MM.1S (cell line): ENCODE results near the gene NFKB1.
"Not testable (repeated sequence)": the region's sequence is repeated elsewhere in the genome, so short reads cannot be mapped to it uniquely, and the experiment has no call there.

Source experiments
- DNase-seq: peaks from one replicate; pipeline ENCODE4 v3.0.0-alpha.2; 2015
- H2AFZ ChIP-seq: fragments of 300-600 bp; sonication (generic); 2 replicates; pipeline ENCODE4 v1.6.0; 2016; ENCODE audit warnings: antibody characterized with exemption, low read length
- H3F3A ChIP-seq: fragments of 300-600 bp; sonication (generic); 2 replicates; pipeline ENCODE4 v1.6.1; 2016; ENCODE audit warnings: mild to moderate bottlenecking, antibody characterized with exemption, low read length, moderate library complexity, mixed read lengths; ENCODE audit not compliant: insufficient read depth
- H3K27ac ChIP-seq: fragments of 300-600 bp; sonication (generic); 2 replicates; pipeline ENCODE4 v1.5.1; 2016; ENCODE audit warnings: mild to moderate bottlenecking, low read length
- H3K27me3 ChIP-seq: fragments of 300-600 bp; sonication (generic); replicated peaks from 2 replicates; pipeline ENCODE4 v1.6.0; 2016; ENCODE audit warnings: low read length; ENCODE audit not compliant: insufficient read depth
- H3K36me3 ChIP-seq: fragments of 300-600 bp; sonication (generic); replicated peaks from 2 replicates; pipeline ENCODE4 v1.6.1; 2016; ENCODE audit warnings: mild to moderate bottlenecking, low read length, mixed read lengths; ENCODE audit not compliant: insufficient read depth
- H3K4me1 ChIP-seq: fragments of 300-600 bp; sonication (generic); 2 replicates; pipeline ENCODE4 v1.6.1; 2016; ENCODE audit warnings: low read length, mixed read lengths
- H3K4me2 ChIP-seq: fragments of 300-600 bp; sonication (generic); 2 replicates; pipeline ENCODE4 v1.6.0; 2016; ENCODE audit warnings: low read depth, low read length
- H3K4me3 ChIP-seq: fragments of 300-600 bp; sonication (generic); 2 replicates; pipeline ENCODE4 v1.5.1; 2016; ENCODE audit warnings: low read length, mixed read lengths
- H3K79me2 ChIP-seq: fragments of 300-600 bp; sonication (generic); 2 replicates; pipeline ENCODE4 v1.6.1; 2016; ENCODE audit warnings: mixed run types, low read length, mixed read lengths
- H3K9ac ChIP-seq: fragments of 300-600 bp; sonication (generic); 2 replicates; pipeline ENCODE4 v1.6.1; 2016; ENCODE audit warnings: low read length, mixed read lengths
- H3K9me2 ChIP-seq: fragments of 300-600 bp; sonication (generic); replicated peaks from 2 replicates; pipeline ENCODE4 v1.6.1; 2016; ENCODE audit warnings: mild to moderate bottlenecking, low read length, mixed read lengths; ENCODE audit not compliant: insufficient read depth
- H3K9me3 ChIP-seq: fragments of 300-600 bp; sonication (generic); replicated peaks from 2 replicates; pipeline ENCODE4 v1.6.1; 2016; ENCODE audit warnings: mild to moderate bottlenecking, low read length, mixed read lengths; ENCODE audit not compliant: insufficient read depth
- H4K20me1 ChIP-seq: fragments of 300-600 bp; sonication (generic); 2 replicates; pipeline ENCODE4 v1.6.1; 2016; ENCODE audit warnings: mild to moderate bottlenecking, low read length, moderate library complexity, mixed read lengths; ENCODE audit not compliant: insufficient read depth
- EZH2 ChIP-seq: fragments of 300-600 bp; sonication (generic); optimal IDR thresholded peaks from 2 replicates; pipeline ENCODE3; 2017; ENCODE audit warnings: low read depth, mild to moderate bottlenecking, antibody characterized with exemption, low read length, mixed read lengths
- EZH2phosphoT487 ChIP-seq: fragments of 300-600 bp; sonication (generic); IDR thresholded peaks from 2 replicates; pipeline ENCODE4 v1.6.1; 2018; ENCODE audit warnings: antibody characterized with exemption, low read length
- TF ChIP-seq, protein P1 (sequence below): fragments of 300-600 bp; sonication (generic); IDR thresholded peaks from 2 replicates; pipeline ENCODE4 v1.5.1; 2016; ENCODE audit warnings: antibody characterized with exemption, low read length, mixed read lengths

Gene NFKB1

DNA sequence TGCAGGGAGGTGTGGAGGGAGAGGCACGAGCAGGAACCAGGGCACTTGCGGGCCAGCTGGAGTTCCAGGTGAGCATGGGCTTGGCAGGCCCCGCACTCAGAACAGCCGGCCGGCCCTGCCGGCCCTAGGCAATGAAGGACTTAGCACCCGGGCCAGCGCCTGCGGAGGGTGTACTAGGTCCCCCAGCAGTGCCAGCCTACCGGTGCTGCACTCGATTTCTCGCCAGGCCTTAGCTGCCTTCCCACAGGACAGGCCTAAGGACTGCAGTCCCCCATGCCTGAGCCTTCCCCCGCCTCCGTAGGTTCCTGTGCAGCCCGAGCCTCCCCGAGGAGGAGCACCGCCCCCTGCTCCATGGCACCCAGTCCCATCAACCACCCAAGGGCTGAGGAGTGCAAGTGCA lies 18.0 kb upstream of the NFKB1 start:
- Histone ChIP-seq H3F3A (no peaks in the 10 kb centered on the region), H4K20me1 (no peaks in the 10 kb centered on the region), H3K27me3 (no peaks in the 10 kb centered on the region), H3K79me2 (no peaks in the 10 kb centered on the region), H3K9me3 (no peaks in the 10 kb centered on the region), H3K27ac (no peak overlapping the region), H2AFZ (no peak overlapping the region), H3K4me1 (no peaks in the 10 kb centered on the region), H3K4me3 (no peak overlapping the region), H3K36me3 (no peaks in the 10 kb centered on the region), H3K9me2 (no peaks in the 10 kb centered on the region), H3K9ac (no peak overlapping the region), H3K4me2 (no peak overlapping the region)
- no peak for TF ChIP-seq EZH2
- TF ChIP-seq EZH2phosphoT487, result no peak
- TF ChIP-seq, protein P1, sequence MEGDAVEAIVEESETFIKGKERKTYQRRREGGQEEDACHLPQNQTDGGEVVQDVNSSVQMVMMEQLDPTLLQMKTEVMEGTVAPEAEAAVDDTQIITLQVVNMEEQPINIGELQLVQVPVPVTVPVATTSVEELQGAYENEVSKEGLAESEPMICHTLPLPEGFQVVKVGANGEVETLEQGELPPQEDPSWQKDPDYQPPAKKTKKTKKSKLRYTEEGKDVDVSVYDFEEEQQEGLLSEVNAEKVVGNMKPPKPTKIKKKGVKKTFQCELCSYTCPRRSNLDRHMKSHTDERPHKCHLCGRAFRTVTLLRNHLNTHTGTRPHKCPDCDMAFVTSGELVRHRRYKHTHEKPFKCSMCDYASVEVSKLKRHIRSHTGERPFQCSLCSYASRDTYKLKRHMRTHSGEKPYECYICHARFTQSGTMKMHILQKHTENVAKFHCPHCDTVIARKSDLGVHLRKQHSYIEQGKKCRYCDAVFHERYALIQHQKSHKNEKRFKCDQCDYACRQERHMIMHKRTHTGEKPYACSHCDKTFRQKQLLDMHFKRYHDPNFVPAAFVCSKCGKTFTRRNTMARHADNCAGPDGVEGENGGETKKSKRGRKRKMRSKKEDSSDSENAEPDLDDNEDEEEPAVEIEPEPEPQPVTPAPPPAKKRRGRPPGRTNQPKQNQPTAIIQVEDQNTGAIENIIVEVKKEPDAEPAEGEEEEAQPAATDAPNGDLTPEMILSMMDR, result no peak
- DNase-seq, result no peak

DNA sequence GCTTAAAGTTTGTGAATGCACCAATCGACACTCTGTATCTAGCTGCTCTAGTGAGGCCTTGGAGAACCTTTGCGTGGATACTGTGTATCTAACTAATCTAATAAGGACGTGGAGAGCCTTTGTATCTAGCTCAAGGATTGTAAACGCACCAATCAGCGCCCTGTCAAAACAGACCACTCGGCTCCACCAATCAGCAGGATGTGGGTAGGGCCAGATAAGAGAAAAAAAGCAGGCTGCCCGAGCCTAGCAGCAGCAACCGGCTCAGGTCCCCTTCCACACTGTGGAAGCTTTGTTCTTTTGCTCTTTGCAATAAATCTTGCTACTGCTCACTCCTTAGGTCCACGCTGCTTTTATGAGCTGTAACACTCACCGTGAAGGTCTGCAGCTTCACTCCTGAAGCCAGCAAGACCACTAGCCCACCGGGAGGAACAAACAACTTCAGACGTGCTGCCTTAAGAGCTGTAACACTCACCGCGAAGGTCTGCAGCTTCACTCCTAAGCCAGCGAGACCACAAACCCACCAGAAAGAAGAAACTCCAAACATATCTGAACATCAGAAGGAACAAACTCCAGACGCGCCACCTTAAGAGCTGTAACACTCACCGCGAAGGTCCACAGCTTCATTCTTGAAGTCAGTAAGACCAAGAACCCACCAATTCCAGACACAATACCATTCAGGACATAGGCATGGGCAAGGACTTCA lies 17.0 kb upstream of the NFKB1 start:
- not testable (repeated sequence) for H3K9ac ChIP-seq, H2AFZ ChIP-seq, H3F3A ChIP-seq, H3K27ac ChIP-seq, H3K4me1 ChIP-seq, H4K20me1 ChIP-seq, H3K79me2 ChIP-seq, H3K9me3 ChIP-seq, H3K4me3 ChIP-seq, H3K4me2 ChIP-seq, H3K36me3 ChIP-seq, DNase-seq, H3K9me2 ChIP-seq, H3K27me3 ChIP-seq

DNA sequence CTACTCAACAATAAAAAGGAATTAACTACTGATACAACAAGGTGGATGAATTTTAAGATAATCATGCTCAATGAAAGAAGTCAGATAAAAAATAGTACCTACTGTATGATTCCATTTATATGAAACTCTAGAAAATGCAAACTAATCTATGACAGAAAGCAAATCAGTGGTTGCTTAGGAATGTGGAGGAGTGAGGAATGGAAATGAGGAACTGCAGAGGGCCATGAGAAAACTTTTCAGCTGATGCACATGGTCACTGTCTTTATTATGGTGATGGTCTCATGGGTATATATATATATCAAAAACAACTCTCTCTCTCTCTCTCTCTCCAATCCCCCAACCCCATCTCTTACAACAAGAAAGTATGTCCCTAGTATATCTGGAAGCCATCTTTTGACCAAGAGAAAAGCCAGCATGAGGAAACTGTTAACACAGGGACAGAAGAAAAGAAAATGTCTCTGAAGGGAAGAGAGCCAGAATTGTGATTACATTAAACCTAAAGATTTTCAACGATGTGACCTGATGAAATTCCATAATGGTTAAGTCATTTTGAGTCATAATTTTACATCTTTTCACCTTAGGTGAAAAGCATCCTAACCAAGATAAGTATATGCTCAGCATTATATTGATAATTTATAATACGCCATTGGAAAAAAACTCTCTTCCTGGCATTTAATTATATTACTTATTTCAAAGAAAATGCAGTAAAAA lies 8.5 kb upstream of the NFKB1 start:
- Histone ChIP-seq H3K4me1 (peaks cover 13% of the 10 kb centered on the region), H3K27ac (no peak overlapping the region), H2AFZ (no peak overlapping the region), H3K9ac (no peak overlapping the region), H3K79me2 (no peaks in the 10 kb centered on the region), H4K20me1 (no peaks in the 10 kb centered on the region), H3F3A (no peaks in the 10 kb centered on the region), H3K9me2 (no peaks in the 10 kb centered on the region), H3K4me2 (no peak overlapping the region), H3K9me3 (no peaks in the 10 kb centered on the region), H3K27me3 (no peaks in the 10 kb centered on the region), H3K36me3 (no peaks in the 10 kb centered on the region), H3K4me3 (no peak overlapping the region)
- DNase-seq, result no peak
- TF ChIP-seq EZH2 (no peak), EZH2phosphoT487 (no peak)
- TF ChIP-seq, protein P1, result no peak

DNA sequence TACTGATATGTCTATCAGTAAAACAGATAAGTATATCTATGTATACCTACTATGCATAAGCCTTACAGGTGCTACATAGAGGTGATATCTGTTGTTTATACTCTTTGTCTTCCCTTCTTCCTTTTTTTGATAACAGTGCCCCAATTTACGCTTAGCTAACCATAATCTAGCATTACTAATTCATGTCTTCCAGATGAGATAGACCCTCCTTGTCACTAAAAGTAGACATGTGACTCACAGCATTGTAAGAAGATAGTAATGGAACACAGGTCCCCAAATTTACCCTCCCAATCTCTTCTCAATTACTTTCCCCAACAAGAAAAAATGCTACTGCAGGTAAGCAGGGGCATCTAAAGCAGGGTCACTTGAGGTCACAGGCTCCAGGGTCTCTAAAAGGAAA lies 7.9 kb upstream of the NFKB1 start:
- Histone ChIP-seq H3K27me3 (no peaks in the 10 kb centered on the region), H3K27ac (no peak overlapping the region), H3K9me3 (no peaks in the 10 kb centered on the region), H3K36me3 (no peaks in the 10 kb centered on the region), H3K9ac (no peak overlapping the region), H3K4me1 (peaks cover 13% of the 10 kb centered on the region), H4K20me1 (no peaks in the 10 kb centered on the region), H3K9me2 (no peaks in the 10 kb centered on the region), H3K4me2 (no peak overlapping the region), H3K79me2 (no peaks in the 10 kb centered on the region), H3K4me3 (no peak overlapping the region), H2AFZ (no peak overlapping the region), H3F3A (no peaks in the 10 kb centered on the region)
- DNase-seq, result no peak
- TF ChIP-seq EZH2phosphoT487 (no peak), EZH2 (no peak)
- TF ChIP-seq, protein P1, result no peak
